Measurements from ENCODE around the gene ILDR1.
"Not testable (repeated sequence)": the region's sequence is repeated elsewhere in the genome, so short reads cannot be mapped to it uniquely, and the experiment has no call there.

The ILDR1 gene

GRCh38 chr3:122047773-122048172 lies 25.7 kb upstream of the ILDR1 start:
- not testable (repeated sequence) for H4K5ac ChIP-seq (ENCODE audit: low read length); H3K4me1 ChIP-seq (ENCODE audit: control insufficient read depth, low read depth, low read length); H3K4ac ChIP-seq (ENCODE audit: low read depth, low read length); H3K27ac ChIP-seq (ENCODE audit: low read depth, low read length); H3K4me3 ChIP-seq (ENCODE audit: low read length); H2AK5ac ChIP-seq (ENCODE audit: low read length); H2BK5ac ChIP-seq (ENCODE audit: low read length); DNase-seq; H3K18ac ChIP-seq (ENCODE audit: low read length); H3K79me2 ChIP-seq (ENCODE audit: control insufficient read depth, insufficient read depth, low read length); H3K27me3 ChIP-seq (ENCODE audit: insufficient read depth, low read length, poor library complexity); H4K8ac ChIP-seq (ENCODE audit: low read depth, low read length); H2BK15ac ChIP-seq (replicated peaks; ENCODE audit: low read depth); H3K23ac ChIP-seq (ENCODE audit: low read length); H3K9ac ChIP-seq (ENCODE audit: low read length); H3K36me3 ChIP-seq (ENCODE audit: control insufficient read depth, insufficient read depth, low read length); H3K4me2 ChIP-seq (ENCODE audit: low read length); H2BK120ac ChIP-seq (ENCODE audit: low read depth, low read length); H3K56ac ChIP-seq (ENCODE audit: low read length); H3K79me1 ChIP-seq (ENCODE audit: low read length)
- no CpG with 5 or more reads among the region's 11 CpGs for WGBS (ENCODE audit: extremely low coverage, insufficient coverage, low lambda C conversion rate)

GRCh38 chr3:122047296-122047695 lies 25.2 kb upstream of the ILDR1 start:
- H3K4me3 ChIP-seq (ENCODE audit: low read length); H2BK15ac ChIP-seq (replicated peaks; ENCODE audit: low read depth); H3K18ac ChIP-seq (ENCODE audit: low read length); H3K56ac ChIP-seq (ENCODE audit: low read length); H2BK120ac ChIP-seq (ENCODE audit: low read depth, low read length); DNase-seq; H3K79me1 ChIP-seq (ENCODE audit: low read length); H3K36me3 ChIP-seq (ENCODE audit: control insufficient read depth, insufficient read depth, low read length); H3K4me2 ChIP-seq (ENCODE audit: low read length); H3K27ac ChIP-seq (ENCODE audit: low read depth, low read length); H3K4me1 ChIP-seq (ENCODE audit: control insufficient read depth, low read depth, low read length); H3K4ac ChIP-seq (ENCODE audit: low read depth, low read length); H3K79me2 ChIP-seq (ENCODE audit: control insufficient read depth, insufficient read depth, low read length); H3K27me3 ChIP-seq (ENCODE audit: insufficient read depth, low read length, poor library complexity); H2BK5ac ChIP-seq (ENCODE audit: low read length); H3K9ac ChIP-seq (ENCODE audit: low read length); H4K5ac ChIP-seq (ENCODE audit: low read length); H3K23ac ChIP-seq (ENCODE audit: low read length); H2AK5ac ChIP-seq (ENCODE audit: low read length); H4K8ac ChIP-seq (ENCODE audit: low read depth, low read length): not testable (repeated sequence)
- WGBS (ENCODE audit: extremely low coverage, insufficient coverage, low lambda C conversion rate), result no CpG with 5 or more reads among the region's 16 CpGs

- Histone ChIP-seq H3K4me3 (ENCODE audit: low read length) (no peak overlapping the region), H3K18ac (ENCODE audit: low read length) (no peak overlapping the region), H3K56ac (ENCODE audit: low read length) (no peak overlapping the region), H3K23ac (ENCODE audit: low read length) (no peak overlapping the region), H2BK15ac (replicated peaks; ENCODE audit: low read depth) (no peak overlapping the region), H2BK120ac (ENCODE audit: low read depth, low read length) (no peak overlapping the region), H3K4me1 (ENCODE audit: control insufficient read depth, low read depth, low read length) (no peaks in the 10 kb centered on the region), H2BK5ac (ENCODE audit: low read length) (no peak overlapping the region), H3K9ac (ENCODE audit: low read length) (no peak overlapping the region), H3K36me3 (ENCODE audit: control insufficient read depth, insufficient read depth, low read length) (no peaks in the 10 kb centered on the region), H3K27ac (ENCODE audit: low read depth, low read length) (no peak overlapping the region), H3K4me2 (ENCODE audit: low read length) (no peak overlapping the region), H3K79me1 (ENCODE audit: low read length) (no peaks in the 10 kb centered on the region), H3K79me2 (ENCODE audit: control insufficient read depth, insufficient read depth, low read length) (no peaks in the 10 kb centered on the region), H4K8ac (ENCODE audit: low read depth, low read length) (no peak overlapping the region), H3K4ac (ENCODE audit: low read depth, low read length) (no peak overlapping the region), H2AK5ac (ENCODE audit: low read length) (no peak overlapping the region), H3K27me3 (ENCODE audit: insufficient read depth, low read length, poor library complexity) (no peaks in the 10 kb centered on the region), H4K5ac (ENCODE audit: low read length) (no peak overlapping the region)
- WGBS (ENCODE audit: extremely low coverage, insufficient coverage, low lambda C conversion rate), result no CpG with 5 or more reads among the region's 1 CpG
- DNase-seq, result no peak
Observed at GRCh38 chr3:122033023-122033422, 11.0 kb upstream of the ILDR1 start.

GRCh38 chr3:122032531-122032930 lies 10.5 kb upstream of the ILDR1 start:
- H3K56ac ChIP-seq (ENCODE audit: low read length), result no peak overlapping the region
- H3K4me3 ChIP-seq (ENCODE audit: low read length), result no peak overlapping the region
- WGBS (ENCODE audit: extremely low coverage, insufficient coverage, low lambda C conversion rate), result no CpG with 5 or more reads among the region's 1 CpG
- no peaks in the 10 kb centered on the region for H3K79me2 ChIP-seq (ENCODE audit: control insufficient read depth, insufficient read depth, low read length)
- H4K8ac ChIP-seq (ENCODE audit: low read depth, low read length), result no peak overlapping the region
- H3K79me1 ChIP-seq (ENCODE audit: low read length), result no peaks in the 10 kb centered on the region
- no peaks in the 10 kb centered on the region for H3K36me3 ChIP-seq (ENCODE audit: control insufficient read depth, insufficient read depth, low read length)
- H3K27me3 ChIP-seq (ENCODE audit: insufficient read depth, low read length, poor library complexity), result no peaks in the 10 kb centered on the region
- H3K23ac ChIP-seq (ENCODE audit: low read length), result no peak overlapping the region
- H4K5ac ChIP-seq (ENCODE audit: low read length), result no peak overlapping the region
- H3K18ac ChIP-seq (ENCODE audit: low read length), result no peak overlapping the region
- H2AK5ac ChIP-seq (ENCODE audit: low read length), result no peak overlapping the region
- H3K4me1 ChIP-seq (ENCODE audit: control insufficient read depth, low read depth, low read length), result no peaks in the 10 kb centered on the region
- H2BK120ac ChIP-seq (ENCODE audit: low read depth, low read length), result no peak overlapping the region
- H3K27ac ChIP-seq (ENCODE audit: low read depth, low read length), result no peak overlapping the region
- H3K4ac ChIP-seq (ENCODE audit: low read depth, low read length), result no peak overlapping the region
- no peak overlapping the region for H2BK5ac ChIP-seq (ENCODE audit: low read length)
- no peak overlapping the region for H3K4me2 ChIP-seq (ENCODE audit: low read length)
- H2BK15ac ChIP-seq (replicated peaks; ENCODE audit: low read depth), result no peak overlapping the region
- DNase-seq, result no peak
- H3K9ac ChIP-seq (ENCODE audit: low read length), result no peak overlapping the region

- H3K27me3 ChIP-seq (ENCODE audit: insufficient read depth, low read length, poor library complexity), result no peaks in the 10 kb centered on the region
- H3K4ac ChIP-seq (ENCODE audit: low read depth, low read length), result no peak overlapping the region
- no peak overlapping the region for H4K8ac ChIP-seq (ENCODE audit: low read depth, low read length)
- H3K56ac ChIP-seq (ENCODE audit: low read length), result no peak overlapping the region
- H2BK15ac ChIP-seq (replicated peaks; ENCODE audit: low read depth), result no peak overlapping the region
- H4K5ac ChIP-seq (ENCODE audit: low read length), result no peak overlapping the region
- no peaks in the 10 kb centered on the region for H3K4me1 ChIP-seq (ENCODE audit: control insufficient read depth, low read depth, low read length)
- H3K79me1 ChIP-seq (ENCODE audit: low read length), result no peaks in the 10 kb centered on the region
- H3K27ac ChIP-seq (ENCODE audit: low read depth, low read length), result no peak overlapping the region
- no peak overlapping the region for H3K23ac ChIP-seq (ENCODE audit: low read length)
- no peak overlapping the region for H2BK120ac ChIP-seq (ENCODE audit: low read depth, low read length)
- no peak overlapping the region for H3K9ac ChIP-seq (ENCODE audit: low read length)
- no peak overlapping the region for H3K4me2 ChIP-seq (ENCODE audit: low read length)
- H2AK5ac ChIP-seq (ENCODE audit: low read length), result no peak overlapping the region
- no peak overlapping the region for H3K4me3 ChIP-seq (ENCODE audit: low read length)
- no peak for DNase-seq
- H3K36me3 ChIP-seq (ENCODE audit: control insufficient read depth, insufficient read depth, low read length), result no peaks in the 10 kb centered on the region
- no CpG with 5 or more reads among the region's 1 CpG for WGBS (ENCODE audit: extremely low coverage, insufficient coverage, low lambda C conversion rate)
- H3K18ac ChIP-seq (ENCODE audit: low read length), result no peak overlapping the region
- H3K79me2 ChIP-seq (ENCODE audit: control insufficient read depth, insufficient read depth, low read length), result no peaks in the 10 kb centered on the region
- no peak overlapping the region for H2BK5ac ChIP-seq (ENCODE audit: low read length)
Observed at GRCh38 chr3:122031123-122031468, 9.0 kb upstream of the ILDR1 start.

GRCh38 chr3:122030381-122031122 lies 8.5 kb upstream of the ILDR1 start:
- Histone ChIP-seq H2BK120ac (ENCODE audit: low read depth, low read length) (no peak overlapping the region), H3K4me3 (ENCODE audit: low read length) (no peak overlapping the region), H3K18ac (ENCODE audit: low read length) (no peak overlapping the region), H3K36me3 (ENCODE audit: control insufficient read depth, insufficient read depth, low read length) (no peaks in the 10 kb centered on the region), H3K4me2 (ENCODE audit: low read length) (no peak overlapping the region), H3K4me1 (ENCODE audit: control insufficient read depth, low read depth, low read length) (no peaks in the 10 kb centered on the region), H3K4ac (ENCODE audit: low read depth, low read length) (no peak overlapping the region), H3K56ac (ENCODE audit: low read length) (no peak overlapping the region), H4K8ac (ENCODE audit: low read depth, low read length) (no peak overlapping the region), H3K79me1 (ENCODE audit: low read length) (no peaks in the 10 kb centered on the region), H3K79me2 (ENCODE audit: control insufficient read depth, insufficient read depth, low read length) (no peaks in the 10 kb centered on the region), H2AK5ac (ENCODE audit: low read length) (no peak overlapping the region), H2BK15ac (replicated peaks; ENCODE audit: low read depth) (no peak overlapping the region), H3K27ac (ENCODE audit: low read depth, low read length) (no peak overlapping the region), H3K23ac (ENCODE audit: low read length) (no peak overlapping the region), H3K27me3 (ENCODE audit: insufficient read depth, low read length, poor library complexity) (no peaks in the 10 kb centered on the region), H3K9ac (ENCODE audit: low read length) (no peak overlapping the region), H4K5ac (ENCODE audit: low read length) (no peak overlapping the region), H2BK5ac (ENCODE audit: low read length) (no peak overlapping the region)
- DNase-seq, result no peak
- WGBS (ENCODE audit: extremely low coverage, insufficient coverage, low lambda C conversion rate), result no CpG with 5 or more reads among the region's 3 CpGs

Data from mesendoderm (in vitro differentiated cells).